Suprapubic skin (tissue), 4 donors: ENCODE measurements around the gene ZNF726. TPM values are rescaled to one million over a fixed set of nuclear protein-coding genes. Genes with fewer than 3 reads are reported as not detected.

Source experiments
- DNase-seq, 2 donors: peaks; one replicate each; pipeline ENCODE4 v3.0.0-alpha.2; 2019; ENCODE audit warnings: low spot score in 2 of 2
- H3K27ac ChIP-seq: fragments of 200-600 bp; sonication (generic); one replicate; pipeline ENCODE4 v1.5.1; 2019
- H3K27me3 ChIP-seq: fragments of 200-600 bp; sonication (generic); one replicate; pipeline ENCODE4 v1.5.1; 2019
- H3K36me3 ChIP-seq: fragments of 200-600 bp; sonication (generic); one replicate; pipeline ENCODE4 v1.5.1; 2019
- H3K4me1 ChIP-seq: fragments of 200-600 bp; sonication (generic); one replicate; pipeline ENCODE4 v1.5.1; 2019
- H3K4me3 ChIP-seq: fragments of 200-600 bp; sonication (generic); one replicate; pipeline ENCODE4 v1.5.1; 2019; ENCODE audit warnings: mild to moderate bottlenecking
- H3K9me3 ChIP-seq: fragments of 200-600 bp; sonication (generic); one replicate; pipeline ENCODE4 v1.5.1; 2019
- CTCF ChIP-seq, 2 donors: fragments of 200-600 bp in 1 of 2; fragments of 450-650 bp in 1 of 2; sonication (generic) in 1 of 2; IDR thresholded peaks; one replicate each; pipeline ENCODE4 v1.5.1; 2016 to 2019; ENCODE audit warnings: antibody characterized with exemption in 2 of 2, mild to moderate bottlenecking in 1 of 2, moderate library complexity in 1 of 2
- EP300 ChIP-seq: sonication (generic); formaldehyde crosslinking; IDR thresholded peaks from one replicate; pipeline ENCODE4 v1.6.1; 2017; ENCODE audit warnings: antibody characterized with exemption
- POLR2A ChIP-seq, 2 donors: fragments of 450-650 bp; IDR thresholded peaks; one replicate each; pipeline ENCODE4 v1.6.1; 2017; ENCODE audit warnings: antibody characterized with exemption in 2 of 2, mild to moderate bottlenecking in 2 of 2, moderate library complexity in 2 of 2
- POLR2AphosphoS5 ChIP-seq, 3 donors: sonication (generic); formaldehyde crosslinking; IDR thresholded peaks; one replicate each; pipeline ENCODE4 v1.6.1; 2017; ENCODE audit warnings: antibody characterized with exemption in 3 of 3
- WGBS: methylation state at CpG from one replicate; pipeline ENCODE4 v1.1.5; 2018; 5-methylcytosine and 5-hydroxymethylcytosine counted together
- total RNA-seq, 4 donors: library from RNA; depleted of rRNA; stranded (reverse); fragments of >200 nt; gene quantifications; one replicate each; pipeline ENCODE4 v1.1.0, GENCODE V29; 2016

The ZNF726 gene
- total RNA-seq, 4 donors from 2014 or later = 6.0 to 13.4 (median 9.8) TPM

- 68% methylated on average over 3 of the region's 4 CpGs for WGBS
- no peaks in the 10 kb centered on the region for H3K27me3 ChIP-seq
- no peaks in the 10 kb centered on the region for H3K4me1 ChIP-seq
- no peak for DNase-seq
- TF ChIP-seq POLR2A (IDR thresholded peaks at IDR 0.05) = no peak
- TF ChIP-seq POLR2AphosphoS5 (IDR thresholded peaks at IDR 0.05) = no peak
- TF ChIP-seq EP300 = no peak
- TF ChIP-seq CTCF (IDR thresholded peaks at IDR 0.05) = no peak
- H3K27ac ChIP-seq = no peak overlapping the region
- H3K9me3 ChIP-seq = peaks cover 20% of the 10 kb centered on the region
- no peaks in the 10 kb centered on the region for H3K36me3 ChIP-seq
- no peak overlapping the region for H3K4me3 ChIP-seq
These were observed 8.9 kb upstream of the ZNF726 start for GRCh38 chr19:23905771-23906170.

DNA sequence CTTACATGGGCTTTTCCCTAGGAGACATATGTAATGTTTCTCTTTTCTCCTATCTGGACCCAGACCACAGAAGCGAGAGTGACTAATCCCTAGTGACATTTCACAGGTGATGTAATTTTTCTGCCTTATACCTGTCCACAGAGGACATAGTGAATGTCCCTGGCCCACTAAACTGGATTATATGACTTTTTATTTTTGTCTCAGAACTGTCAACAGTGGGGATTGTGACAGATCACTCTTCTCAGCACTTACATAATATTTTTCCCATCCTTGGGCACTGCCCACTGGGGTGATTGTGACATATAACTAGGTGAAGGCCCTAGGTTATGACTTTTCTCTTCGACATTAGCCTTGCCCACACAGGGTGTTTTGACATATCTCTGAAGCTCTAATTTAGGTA lies 7.9 kb upstream of the ZNF726 start:
- Histone ChIP-seq H3K4me3 (no peak overlapping the region), H3K36me3 (no peaks in the 10 kb centered on the region), H3K27ac (no peak overlapping the region), H3K27me3 (no peaks in the 10 kb centered on the region), H3K9me3 (peaks cover 20% of the 10 kb centered on the region), H3K4me1 (no peaks in the 10 kb centered on the region)
- TF ChIP-seq POLR2AphosphoS5 (IDR thresholded peaks at IDR 0.05) = no peak
- no peak for TF ChIP-seq EP300
- no peak for TF ChIP-seq POLR2A (IDR thresholded peaks at IDR 0.05)
- TF ChIP-seq CTCF (IDR thresholded peaks at IDR 0.05) = no peak
- no peak for DNase-seq
- WGBS = 77% methylated on average over 2 of the region's 2 CpGs

DNA sequence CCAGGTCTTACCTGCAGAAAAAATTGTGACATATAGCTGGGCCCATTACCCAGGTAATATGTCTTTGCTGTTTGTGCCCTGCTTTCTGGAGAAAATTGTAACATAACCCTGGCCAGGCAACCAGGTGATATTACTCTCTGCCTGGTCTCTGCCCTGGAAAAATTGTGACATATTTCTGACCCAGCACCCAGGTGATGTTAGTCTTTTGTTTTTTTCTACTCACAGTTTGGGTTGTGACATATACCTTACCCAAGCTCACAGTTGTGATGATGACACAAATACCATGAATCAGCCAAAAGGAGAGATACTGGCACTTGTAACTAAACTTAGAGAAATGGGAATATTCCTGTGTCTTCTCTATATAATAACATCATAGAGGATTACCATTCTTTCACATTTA lies 6.5 kb upstream of the ZNF726 start:
- no peaks in the 10 kb centered on the region for H3K4me1 ChIP-seq
- H3K27me3 ChIP-seq = no peaks in the 10 kb centered on the region
- DNase-seq = no peak
- H3K36me3 ChIP-seq = no peaks in the 10 kb centered on the region
- no peak overlapping the region for H3K27ac ChIP-seq
- no peak overlapping the region for H3K4me3 ChIP-seq
- H3K9me3 ChIP-seq = peaks cover 20% of the 10 kb centered on the region
- TF ChIP-seq CTCF (IDR thresholded peaks at IDR 0.05) (no peak), EP300 (no peak), POLR2A (IDR thresholded peaks at IDR 0.05) (no peak), POLR2AphosphoS5 (IDR thresholded peaks at IDR 0.05) (no peak)

- H3K27ac ChIP-seq = no peak overlapping the region
These were observed 5.5 kb upstream of the ZNF726 start for GRCh38 chr19:23909222-23909621.

DNA sequence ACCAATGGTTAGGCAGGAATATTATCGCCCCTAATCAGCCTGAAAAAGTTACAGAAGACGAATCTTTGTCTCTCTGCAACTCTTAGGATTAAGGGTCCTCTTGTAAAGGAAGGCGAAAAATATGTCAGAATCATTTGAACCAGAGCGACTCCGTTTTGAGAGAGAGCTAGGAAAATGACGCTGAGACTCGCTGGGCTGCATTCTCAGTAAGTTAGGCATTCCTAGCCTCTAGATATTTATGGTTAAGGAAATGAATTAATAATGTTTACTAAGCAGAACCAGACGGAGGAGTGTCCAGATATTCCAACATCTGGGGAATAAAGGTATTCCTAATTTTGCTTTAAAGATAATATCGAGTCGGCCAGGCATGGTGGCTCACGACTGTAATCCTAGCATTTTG lies 755 bp upstream of the ZNF726 start:
- no peaks in the 10 kb centered on the region for H3K9me3 ChIP-seq
- DNase-seq = no peak
- 70% methylated on average over 11 of the region's 11 CpGs for WGBS
- H3K4me1 ChIP-seq = peaks cover 13% of the 10 kb centered on the region
- no peaks in the 10 kb centered on the region for H3K36me3 ChIP-seq
- no peaks in the 10 kb centered on the region for H3K27me3 ChIP-seq
- H3K27ac ChIP-seq = no peak overlapping the region
- H3K4me3 ChIP-seq = peak overlapping the region; percentile 57
- TF ChIP-seq POLR2A (IDR thresholded peaks at IDR 0.05) (no peak), POLR2AphosphoS5 (IDR thresholded peaks at IDR 0.05) (no peak), CTCF (IDR thresholded peaks at IDR 0.05) (no peak), EP300 (no peak)

More at GRCh38 chr19:23909222-23909621, 5.5 kb upstream of the ZNF726 start:
- Histone ChIP-seq H3K36me3 (no peaks in the 10 kb centered on the region), H3K27me3 (no peaks in the 10 kb centered on the region), H3K4me3 (no peak overlapping the region), H3K4me1 (peaks cover 1% of the 10 kb centered on the region), H3K9me3 (peaks cover 10% of the 10 kb centered on the region)
- TF ChIP-seq POLR2A (IDR thresholded peaks at IDR 0.05) = no peak
- no peak for TF ChIP-seq POLR2AphosphoS5 (IDR thresholded peaks at IDR 0.05)
- DNase-seq = no peak

- H3K27me3 ChIP-seq = no peaks in the 10 kb centered on the region
- no peak overlapping the region for H3K27ac ChIP-seq
- H3K36me3 ChIP-seq = peaks cover 10% of the 10 kb centered on the region
- DNase-seq = no peak
- no peak overlapping the region for H3K4me3 ChIP-seq
- no peak for TF ChIP-seq POLR2AphosphoS5 (IDR thresholded peaks at IDR 0.05)
- no peak for TF ChIP-seq POLR2A (IDR thresholded peaks at IDR 0.05)
- TF ChIP-seq CTCF (IDR thresholded peaks at IDR 0.05) = no peak
- TF ChIP-seq EP300 = no peak
- peaks cover 13% of the 10 kb centered on the region for H3K4me1 ChIP-seq
- no peaks in the 10 kb centered on the region for H3K9me3 ChIP-seq
These were observed 2.3 kb downstream of the ZNF726 start for GRCh38 chr19:23916991-23917390.
